Mammary epithelial cell (primary cell): ENCODE measurements around the gene CDH12.
"Not testable (repeated sequence)": the region's sequence is repeated elsewhere in the genome, so short reads cannot be mapped to it uniquely, and the experiment has no call there.

Source experiments
- EZH2 ChIP-seq: IDR thresholded peaks from 2 replicates; pipeline ENCODE4 v1.6.1; 2012; ENCODE audit warnings: low read length, inconsistent platforms, borderline replicate concordance
- TF ChIP-seq, protein P1 (sequence below), 2 donors: IDR thresholded peaks in 1 of 2; conservative IDR thresholded peaks in 1 of 2; 2 replicates each; pipeline ENCODE4 v1.5.1; 2011 to 2012; ENCODE audit warnings: inconsistent platforms in 2 of 2, low read length in 2 of 2, mild to moderate bottlenecking in 2 of 2, control low read depth in 1 of 2, low read depth in 1 of 2; ENCODE audit not compliant: insufficient read depth in 1 of 2; ENCODE audit errors: extremely low read depth in 1 of 2

DNA sequence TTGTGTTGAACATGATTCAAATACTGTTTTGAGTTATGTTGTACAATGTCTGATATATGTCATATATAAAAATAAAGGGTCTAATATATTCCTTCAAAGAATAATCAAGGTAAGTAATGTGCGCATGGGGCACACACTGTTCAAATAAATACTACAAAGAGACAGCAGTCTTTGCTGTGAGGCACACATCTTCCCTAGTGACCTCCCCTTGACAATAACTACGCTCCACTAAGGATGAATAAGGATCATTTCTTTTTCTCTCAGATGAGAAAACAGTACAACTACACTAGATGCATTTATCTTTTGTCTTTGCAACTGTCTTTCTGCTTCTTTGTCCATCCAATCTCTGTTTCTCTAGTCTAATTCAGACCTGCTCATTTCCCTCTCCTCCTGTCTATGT, 684.4 kb downstream of the CDH12 start:
- TF ChIP-seq, protein P1, sequence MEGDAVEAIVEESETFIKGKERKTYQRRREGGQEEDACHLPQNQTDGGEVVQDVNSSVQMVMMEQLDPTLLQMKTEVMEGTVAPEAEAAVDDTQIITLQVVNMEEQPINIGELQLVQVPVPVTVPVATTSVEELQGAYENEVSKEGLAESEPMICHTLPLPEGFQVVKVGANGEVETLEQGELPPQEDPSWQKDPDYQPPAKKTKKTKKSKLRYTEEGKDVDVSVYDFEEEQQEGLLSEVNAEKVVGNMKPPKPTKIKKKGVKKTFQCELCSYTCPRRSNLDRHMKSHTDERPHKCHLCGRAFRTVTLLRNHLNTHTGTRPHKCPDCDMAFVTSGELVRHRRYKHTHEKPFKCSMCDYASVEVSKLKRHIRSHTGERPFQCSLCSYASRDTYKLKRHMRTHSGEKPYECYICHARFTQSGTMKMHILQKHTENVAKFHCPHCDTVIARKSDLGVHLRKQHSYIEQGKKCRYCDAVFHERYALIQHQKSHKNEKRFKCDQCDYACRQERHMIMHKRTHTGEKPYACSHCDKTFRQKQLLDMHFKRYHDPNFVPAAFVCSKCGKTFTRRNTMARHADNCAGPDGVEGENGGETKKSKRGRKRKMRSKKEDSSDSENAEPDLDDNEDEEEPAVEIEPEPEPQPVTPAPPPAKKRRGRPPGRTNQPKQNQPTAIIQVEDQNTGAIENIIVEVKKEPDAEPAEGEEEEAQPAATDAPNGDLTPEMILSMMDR (conservative IDR thresholded peaks at IDR 0.05 in 1 of 2, IDR thresholded peaks at IDR 0.05 in 1 of 2; ENCODE audit: extremely low read depth in 1 of 2, insufficient read depth in 1 of 2, low read depth in 1 of 2, low read length in 2 of 2), result not testable (repeated sequence)
- TF ChIP-seq EZH2, result not testable (repeated sequence)
